ENCODE results near the gene APOLD1.
"Not testable (repeated sequence)": the region's sequence is repeated elsewhere in the genome, so short reads cannot be mapped to it uniquely, and the experiment has no call there.

Gene APOLD1

DNA sequence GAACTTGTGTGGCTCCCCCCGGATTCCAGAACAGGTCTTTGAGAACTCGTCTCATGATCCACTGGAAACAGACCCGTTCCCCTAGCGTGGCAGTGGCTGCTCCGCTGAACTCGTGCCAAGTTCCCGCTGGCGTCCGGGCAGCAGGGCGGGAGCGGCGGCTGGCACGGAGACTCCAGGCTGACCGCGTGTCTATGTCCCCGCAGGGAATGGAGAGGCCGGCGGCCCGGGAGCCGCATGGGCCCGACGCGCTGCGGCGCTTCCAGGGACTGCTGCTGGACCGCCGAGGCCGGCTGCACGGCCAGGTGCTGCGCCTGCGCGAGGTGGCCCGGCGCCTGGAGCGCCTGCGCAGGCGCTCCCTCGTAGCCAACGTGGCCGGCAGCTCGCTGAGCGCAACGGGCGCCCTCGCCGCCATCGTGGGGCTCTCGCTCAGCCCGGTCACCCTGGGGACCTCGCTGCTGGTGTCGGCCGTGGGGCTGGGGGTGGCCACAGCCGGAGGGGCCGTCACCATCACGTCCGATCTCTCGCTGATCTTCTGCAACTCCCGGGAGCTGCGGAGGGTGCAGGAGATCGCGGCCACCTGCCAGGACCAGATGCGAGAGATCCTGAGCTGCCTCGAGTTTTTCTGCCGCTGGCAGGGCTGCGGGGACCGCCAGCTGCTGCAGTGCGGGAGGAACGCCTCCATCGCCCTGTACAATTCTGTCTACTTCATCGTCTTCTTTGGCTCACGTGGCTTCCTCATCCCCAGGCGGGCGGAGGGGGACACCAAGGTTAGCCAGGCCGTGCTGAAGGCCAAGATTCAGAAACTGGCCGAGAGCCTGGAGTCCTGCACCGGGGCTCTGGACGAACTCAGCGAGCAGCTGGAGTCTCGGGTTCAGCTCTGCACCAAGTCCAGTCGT lies 1.5 kb downstream of the APOLD1 start:
- peak; percentile 71 for DNase-seq

DNA sequence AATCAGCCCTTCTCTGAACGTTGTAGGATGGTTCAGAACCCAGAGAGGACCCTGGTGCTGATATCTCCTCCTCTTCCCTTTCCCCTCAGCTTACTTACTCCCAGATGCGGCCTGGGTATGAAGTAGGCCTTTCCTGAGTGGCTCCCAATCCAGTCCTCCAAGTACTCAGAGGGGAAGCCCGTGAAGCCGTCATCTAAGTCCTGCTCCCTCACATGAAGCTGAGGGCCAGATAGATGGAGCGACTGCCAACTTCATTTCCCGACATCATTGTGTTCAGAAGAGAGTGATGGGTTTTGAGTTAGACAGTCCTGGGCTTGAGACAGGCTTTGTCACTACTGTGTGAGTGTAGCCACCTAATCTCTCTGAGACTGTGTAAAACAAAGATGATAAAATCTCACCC lies 2.7 kb downstream of the APOLD1 start:
- DNase-seq: no peak

DNA sequence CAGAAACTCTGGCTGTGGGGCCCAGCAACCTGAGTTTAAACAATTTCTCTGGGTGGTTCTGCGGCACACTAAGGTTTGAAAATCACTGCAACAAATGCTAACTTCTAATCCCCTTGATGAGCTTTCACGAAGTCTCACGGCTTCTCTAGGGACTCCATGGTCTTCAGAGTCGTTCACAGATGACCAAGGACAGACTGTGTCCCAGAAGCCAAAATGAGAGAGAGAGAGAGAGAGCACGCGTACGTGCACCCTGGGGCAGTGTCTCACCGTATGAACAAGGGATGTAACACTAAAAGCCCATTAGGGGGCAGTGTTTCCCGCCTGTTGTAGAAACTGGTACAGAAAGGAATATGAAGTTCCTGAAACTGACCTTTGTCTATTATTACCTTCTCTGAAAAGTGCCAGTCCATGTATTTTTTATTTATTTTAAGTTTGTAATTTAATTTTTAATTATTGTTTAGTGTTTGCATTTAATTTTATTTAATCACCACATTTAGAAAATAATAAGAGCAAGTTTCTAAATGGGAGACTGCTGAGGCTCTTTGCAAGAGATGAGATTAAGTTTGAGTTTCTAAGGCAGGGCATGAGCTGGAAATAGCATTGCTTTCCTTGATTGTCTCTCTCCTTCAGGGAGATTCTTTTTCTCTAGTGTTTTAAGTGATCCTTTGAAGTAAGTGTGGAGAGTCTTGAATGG lies 3.4 kb downstream of the APOLD1 start:
- DNase-seq: peak; percentile 78

DNA sequence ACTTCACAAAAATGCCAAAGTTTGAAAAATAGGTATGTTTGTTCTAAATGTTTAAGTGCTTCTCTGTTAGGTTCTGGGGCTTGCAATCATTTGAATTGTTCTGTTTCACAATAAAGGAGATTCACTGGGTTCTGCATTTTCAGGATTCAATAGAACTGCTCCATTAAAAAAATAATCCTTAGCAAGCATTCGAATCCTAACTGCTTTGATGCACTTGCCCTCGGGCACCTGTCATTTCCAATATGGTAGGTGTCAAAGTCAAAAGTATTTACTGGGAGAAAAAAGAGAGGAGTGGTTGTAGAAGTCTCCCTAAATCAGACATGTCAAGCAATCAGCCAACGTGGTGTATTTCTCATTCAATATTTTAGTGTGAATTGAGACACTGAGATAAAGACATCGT lies 5.5 kb downstream of the APOLD1 start:
- no peak for DNase-seq

DNA sequence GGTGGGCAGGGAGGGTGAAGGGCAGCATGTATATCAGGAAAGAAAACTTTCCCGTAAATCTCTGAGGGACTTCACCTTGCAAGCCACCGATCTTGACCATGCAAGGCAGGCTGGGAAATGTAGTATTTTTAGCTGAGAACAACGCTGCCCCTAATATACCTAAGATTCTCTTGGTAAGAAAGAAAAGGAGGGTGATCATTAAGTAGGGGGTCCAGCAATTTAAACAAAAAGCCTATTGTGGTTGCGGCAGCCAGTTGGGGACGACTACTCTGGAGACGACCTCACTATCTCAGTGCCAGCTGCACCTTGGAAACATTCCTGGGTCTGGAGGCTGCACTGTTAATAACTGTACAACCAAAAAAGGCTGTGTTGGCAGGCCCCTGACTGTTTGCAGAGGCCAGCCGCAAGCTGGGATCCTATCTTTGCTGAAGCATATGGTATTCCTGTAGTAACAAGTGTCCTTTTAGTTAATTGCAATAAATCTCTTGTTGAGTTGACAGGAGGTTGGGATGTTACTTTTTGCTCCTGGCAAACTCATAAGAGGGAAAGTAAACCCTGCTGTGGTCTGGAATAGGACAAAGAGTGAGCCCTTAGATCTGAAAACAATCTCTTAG lies 6.4 kb downstream of the APOLD1 start:
- peak; percentile 63 for DNase-seq

DNA sequence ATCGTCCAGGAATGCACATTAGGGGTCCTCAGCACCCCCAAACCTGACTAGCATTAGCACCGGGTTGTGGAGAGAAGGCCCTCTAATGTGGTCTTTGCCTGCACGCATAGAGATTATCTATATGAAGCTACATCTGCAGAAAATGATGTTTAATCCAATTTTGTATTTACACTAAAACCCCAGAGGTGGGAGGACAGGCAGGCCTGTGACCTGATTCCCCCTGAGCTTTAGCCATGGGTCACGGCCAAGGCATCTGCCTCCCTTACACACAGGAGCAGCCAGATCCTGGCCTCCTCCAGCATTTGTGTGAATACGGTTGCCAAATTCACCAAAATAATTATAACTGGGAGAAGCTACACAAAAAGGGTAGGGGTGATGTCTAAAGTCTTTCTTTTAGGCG lies 7.0 kb downstream of the APOLD1 start:
- no peak for DNase-seq

DNA sequence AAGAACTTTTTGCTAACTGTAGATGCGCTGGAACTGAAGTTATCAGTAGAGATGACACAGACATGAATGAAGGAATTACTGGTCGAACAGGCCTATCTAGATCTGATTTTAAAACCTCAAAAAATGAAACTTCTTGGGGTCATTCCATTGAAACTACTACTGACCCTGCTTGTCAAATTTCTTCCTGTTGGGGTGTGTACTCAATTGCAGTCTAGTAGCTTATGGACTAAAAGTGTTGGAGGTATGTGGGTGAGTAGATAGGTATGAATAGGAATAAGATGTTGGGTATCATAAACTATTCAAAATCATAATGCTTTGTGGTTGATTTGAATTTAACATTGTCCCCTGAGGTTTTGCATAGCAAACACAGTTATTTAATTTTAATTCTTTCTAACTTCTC lies 9.2 kb downstream of the APOLD1 start:
- no peak for DNase-seq

DNA sequence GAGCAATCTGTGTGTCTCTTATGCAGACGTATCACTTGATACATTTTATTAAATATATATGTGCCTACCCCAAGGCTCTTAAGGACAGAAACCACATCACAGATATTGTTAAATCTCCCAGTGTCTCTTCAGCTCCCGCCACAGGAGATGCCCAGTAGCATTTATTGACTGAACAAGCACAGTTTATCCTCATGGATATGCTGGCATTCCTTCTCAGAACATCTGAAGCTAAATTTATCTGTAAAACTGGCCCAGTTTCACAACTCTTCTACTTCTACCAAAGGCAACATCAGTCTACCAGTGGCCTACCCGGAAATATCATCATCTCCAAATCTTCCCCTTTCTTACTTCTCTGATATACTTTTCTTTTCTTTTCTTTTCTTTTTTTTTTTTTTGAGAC lies 10.7 kb downstream of the APOLD1 start:
- DNase-seq: no peak

DNA sequence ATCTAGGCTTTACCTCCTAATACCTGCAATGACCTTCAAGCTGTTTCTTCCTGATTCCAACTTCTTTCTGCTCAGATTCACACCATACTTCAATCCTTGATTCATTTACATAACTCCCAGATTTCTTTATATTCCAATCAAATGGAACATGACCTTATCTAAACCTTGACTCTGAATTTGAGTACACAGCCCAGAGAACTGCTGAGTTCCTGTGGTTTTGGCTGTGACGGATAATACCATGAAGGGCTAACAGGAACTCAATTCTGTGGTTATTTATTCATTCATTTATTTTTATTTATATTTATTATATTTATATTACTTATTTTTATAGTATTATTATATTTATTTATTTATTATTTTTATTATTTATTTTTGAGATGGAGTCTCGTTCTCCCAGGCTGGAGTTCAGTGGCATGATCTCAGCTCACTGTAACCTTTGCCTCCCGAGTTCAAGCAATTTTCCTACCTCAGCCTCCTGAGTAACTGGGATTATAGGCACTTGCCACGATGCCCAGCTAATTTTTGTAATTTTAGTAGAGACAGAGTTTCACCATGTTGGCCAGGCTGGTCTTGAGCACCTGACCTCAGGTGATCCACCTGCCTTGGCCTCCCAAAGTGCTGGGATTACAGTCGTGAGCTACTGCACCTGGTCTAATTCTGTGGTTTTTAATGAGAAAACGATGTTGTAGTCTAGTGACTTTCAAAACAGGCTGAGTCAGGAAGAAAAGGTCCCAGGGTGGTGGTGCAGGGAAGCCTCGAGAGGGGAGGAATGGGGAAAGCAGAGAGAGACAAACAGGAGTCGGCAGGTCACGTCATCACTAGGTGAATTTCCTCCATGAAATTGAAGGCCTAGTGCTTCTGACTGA lies 11.7 kb downstream of the APOLD1 start:
- no peak for DNase-seq

DNA sequence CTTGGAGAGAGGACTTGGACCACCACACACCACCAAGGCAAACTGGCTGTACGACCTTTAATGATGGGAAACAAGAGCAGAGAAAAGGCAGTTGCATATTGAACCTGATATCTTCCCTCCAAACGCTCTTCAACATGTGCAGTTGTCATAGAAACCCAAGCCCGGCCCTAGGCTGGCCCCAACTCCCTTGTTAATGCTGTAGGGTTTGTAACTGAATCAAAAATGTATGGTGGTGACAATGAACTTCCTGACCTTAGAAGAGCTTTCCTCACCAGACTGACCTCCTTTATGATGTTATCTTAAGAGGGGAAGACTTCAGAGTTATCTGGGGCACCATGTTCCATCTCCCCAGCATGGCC lies 12.3 kb downstream of the APOLD1 start:
- DNase-seq: no peak

DNA sequence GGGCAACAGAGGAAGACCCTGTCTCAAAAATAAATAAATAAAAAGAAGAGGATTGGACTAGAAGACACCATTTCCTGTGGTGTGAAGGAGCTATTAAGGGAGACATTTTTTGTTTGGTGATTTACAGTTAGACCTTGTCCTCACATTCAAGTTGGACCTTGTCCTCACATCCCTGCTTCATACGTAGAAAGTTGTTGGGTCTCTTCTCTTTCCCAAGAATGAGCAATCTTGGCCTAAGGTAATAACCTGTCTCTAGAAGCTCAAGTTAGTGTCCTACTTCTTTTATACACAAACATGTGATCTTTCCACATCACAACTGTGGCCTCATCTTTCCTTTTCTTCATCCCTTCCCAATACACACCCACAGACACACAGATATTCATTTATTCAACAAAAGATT lies 13.0 kb downstream of the APOLD1 start:
- DNase-seq: no peak

DNA sequence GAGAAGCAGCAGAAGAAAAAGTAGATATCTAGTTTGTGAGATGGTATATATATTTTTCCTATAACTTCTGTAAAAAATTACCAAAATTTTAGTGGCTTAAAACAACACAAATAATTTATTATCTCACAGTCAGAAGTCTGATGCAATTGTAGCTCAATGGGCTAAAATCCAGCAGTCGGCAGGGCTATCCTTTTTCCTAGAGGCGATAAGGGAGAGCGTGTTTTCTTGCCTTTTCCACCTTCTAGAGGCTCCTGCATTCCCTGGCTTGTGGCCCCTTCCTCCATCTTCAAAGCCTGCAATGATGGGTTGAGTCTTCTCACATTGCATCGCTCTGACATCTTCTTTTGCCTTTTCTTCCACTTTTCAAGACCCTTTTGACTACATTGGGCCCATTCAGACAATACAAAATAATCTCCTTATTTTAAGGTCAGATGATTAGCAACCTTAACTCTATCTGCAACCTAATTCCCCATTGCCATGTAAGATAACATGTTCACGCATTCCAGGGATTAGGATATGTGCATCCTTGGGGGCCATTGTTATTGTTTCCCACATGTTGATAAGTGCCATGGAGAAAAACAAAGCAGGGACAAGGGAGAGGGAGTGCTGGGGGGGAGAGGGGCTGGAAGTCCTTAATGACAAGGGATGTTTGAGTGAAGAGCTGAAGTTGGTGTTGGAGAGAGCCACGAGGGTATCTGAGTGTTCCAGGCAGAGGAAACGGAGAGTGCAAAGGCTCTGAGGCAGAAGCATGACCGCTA lies 13.9 kb downstream of the APOLD1 start:
- DNase-seq: no peak

DNA sequence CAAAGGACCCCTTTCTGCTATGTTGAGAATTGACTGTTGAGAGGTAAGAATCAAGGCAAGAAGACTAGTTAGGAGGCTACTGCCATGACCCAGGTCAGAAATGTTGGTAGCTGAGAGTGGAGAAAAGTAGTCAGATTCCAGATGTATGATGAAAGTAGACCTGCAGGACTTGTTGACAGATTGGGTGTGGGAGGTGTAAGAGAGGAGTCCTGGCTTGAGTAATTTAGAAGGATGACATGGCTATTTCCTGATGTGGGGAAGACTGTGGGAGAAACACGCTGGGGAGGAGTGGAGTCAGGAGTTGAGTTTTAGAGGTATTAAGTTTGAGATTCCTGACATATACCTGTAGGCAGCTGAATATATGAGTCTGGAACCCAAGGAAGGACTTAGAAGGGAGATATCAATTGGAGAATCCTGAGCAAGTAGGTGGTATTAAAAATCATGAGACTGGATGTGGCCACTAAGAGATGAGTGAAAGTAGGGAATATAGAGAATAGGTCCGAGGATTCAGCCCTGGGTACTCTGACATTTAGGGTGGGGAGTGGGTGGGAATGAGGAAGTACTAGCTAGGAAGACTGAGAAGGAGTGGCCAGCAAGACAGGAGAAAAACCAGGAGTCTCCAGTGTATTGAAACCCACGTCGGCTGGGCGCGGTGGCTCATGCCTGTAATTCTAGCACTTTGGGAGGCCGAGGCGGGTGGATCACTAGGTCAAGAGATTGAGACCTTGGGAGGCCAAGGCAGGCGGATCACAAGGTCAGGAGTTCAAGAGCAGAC lies 15.1 kb downstream of the APOLD1 start:
- DNase-seq: peak; percentile 31

DNA sequence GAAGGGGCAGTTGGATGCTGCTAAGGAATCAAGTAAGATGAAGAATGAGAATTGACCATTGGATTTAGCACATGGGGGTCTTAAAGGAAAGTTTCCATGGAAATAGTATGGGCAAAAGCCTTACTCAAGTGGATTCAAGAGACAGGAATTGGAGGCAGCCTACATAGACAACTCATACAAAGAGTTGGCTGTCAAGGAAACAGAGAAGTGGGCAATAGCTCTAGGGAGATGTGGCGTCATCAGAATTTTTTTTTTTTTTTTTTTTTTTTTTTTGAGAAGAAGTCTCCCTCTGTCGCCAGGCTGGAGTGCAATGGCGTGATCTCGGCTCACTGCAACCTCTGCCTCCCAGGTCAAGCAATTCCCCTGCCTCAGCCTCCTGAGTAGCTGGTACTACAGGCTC lies 16.2 kb downstream of the APOLD1 start:
- DNase-seq: not testable (repeated sequence)

DNA sequence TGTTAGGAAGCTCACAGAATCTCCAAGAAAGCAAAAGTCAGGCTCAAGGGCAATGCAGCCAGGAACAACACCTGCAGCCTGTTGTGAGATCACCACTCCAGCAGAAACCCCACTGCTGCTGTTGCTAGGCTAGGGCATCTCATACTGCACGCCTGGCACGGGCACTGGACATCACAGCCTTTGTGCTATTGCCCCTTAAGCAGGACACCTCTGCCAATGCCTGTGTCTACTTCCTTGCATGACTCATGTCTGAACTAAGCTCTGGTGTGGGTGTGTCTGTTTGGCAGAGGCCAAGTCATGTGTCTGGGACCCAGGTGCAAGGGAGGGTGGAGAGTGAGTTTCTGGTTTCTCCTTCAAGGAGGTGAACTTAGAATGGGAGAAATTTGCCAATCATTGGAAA lies 17.7 kb downstream of the APOLD1 start:
- DNase-seq: peak; percentile 82

DNA sequence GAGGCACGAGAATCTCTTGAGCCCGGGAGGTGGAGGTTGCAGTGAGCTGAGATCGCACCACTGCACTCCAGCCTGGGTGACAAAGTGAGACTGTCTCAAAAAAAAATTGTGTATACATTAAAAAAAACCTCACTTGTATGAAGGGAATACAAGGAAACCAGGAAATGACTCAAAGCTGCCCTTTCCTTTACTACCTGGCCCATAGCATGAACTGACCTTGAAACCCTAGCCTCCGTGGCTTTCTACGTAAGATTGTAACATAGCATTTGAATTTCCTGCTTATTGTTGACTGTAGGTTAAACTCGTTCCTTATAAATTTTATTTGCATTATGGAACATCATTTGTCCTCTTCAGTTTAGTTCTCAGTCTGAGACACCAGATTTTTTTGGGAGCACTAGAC lies 18.6 kb downstream of the APOLD1 start:
- no peak for DNase-seq

DNA sequence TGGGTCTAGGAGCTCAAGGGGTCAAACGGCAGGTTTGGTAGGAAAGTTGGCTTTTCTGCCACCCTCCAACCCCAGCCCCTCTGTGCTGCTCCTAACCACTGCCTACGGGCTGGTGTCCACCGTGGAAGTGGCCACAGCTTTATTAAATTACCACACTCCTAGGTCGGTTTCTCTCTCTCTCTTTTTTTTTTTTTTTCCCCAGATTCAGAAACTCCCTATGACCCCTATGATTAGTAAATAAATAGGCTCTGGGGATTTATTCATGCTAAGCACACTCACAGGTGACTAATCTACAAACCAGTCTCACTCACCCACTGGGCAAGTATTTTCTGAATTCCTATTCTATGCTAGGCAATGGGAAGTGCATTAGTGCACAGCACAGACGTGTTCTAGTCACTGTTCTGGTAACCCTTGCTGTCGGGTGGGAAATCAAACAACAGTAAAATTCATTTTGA lies 19.0 kb downstream of the APOLD1 start:
- DNase-seq: peak; percentile 89

DNA sequence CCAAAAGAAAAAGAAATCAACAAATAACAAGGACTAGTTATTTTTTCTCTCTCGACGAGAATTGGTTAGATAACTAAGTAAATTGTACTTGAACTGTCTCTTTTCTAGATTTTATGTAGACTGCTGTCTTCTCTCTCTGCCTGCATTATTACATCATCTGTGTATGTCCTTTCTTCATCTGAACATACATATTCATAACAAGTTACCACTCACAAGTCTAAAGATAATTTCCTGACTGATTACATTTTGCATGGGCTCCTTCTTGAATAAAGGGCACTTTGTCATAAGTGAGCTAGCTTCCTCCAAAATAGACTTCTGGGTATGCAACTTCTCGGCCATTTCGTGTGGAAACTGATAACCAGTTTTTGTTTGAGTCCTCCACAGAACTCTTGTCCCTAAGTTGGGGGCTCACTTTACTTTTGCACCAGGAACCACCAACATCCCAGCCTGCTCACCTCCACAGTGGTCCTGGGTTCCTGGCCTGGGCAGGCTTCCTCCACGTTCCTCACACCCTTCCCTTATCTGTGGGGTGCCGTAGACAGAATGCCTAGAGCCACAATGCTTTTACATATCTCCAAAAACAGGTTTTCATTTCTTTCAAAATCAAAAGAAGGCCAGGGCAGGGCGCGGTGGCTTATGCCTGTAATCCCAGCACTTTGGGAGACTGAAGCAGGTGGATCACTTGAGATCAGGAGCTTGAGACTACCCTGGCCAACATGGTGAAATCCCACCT lies 21.5 kb downstream of the APOLD1 start:
- DNase-seq: no peak

DNA sequence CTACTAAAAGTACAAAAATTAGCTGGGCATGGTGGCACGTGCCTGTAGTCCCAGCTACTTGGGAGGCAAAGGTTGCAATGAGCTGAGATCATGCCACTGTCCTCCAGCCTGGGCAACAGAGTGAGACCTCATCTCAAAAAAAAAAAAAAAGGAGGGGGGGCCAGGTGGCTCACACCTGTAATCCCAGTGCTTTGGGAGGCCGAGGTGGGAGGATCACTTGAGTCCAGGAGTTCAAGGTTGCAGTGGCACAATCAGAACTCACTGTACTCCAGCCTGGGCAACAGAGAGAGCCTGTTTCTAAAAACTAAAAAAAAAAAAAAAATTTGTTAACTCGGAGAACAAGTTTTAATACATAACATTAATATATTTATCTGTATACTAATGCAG lies 22.1 kb downstream of the APOLD1 start:
- not testable (repeated sequence) for DNase-seq

DNA sequence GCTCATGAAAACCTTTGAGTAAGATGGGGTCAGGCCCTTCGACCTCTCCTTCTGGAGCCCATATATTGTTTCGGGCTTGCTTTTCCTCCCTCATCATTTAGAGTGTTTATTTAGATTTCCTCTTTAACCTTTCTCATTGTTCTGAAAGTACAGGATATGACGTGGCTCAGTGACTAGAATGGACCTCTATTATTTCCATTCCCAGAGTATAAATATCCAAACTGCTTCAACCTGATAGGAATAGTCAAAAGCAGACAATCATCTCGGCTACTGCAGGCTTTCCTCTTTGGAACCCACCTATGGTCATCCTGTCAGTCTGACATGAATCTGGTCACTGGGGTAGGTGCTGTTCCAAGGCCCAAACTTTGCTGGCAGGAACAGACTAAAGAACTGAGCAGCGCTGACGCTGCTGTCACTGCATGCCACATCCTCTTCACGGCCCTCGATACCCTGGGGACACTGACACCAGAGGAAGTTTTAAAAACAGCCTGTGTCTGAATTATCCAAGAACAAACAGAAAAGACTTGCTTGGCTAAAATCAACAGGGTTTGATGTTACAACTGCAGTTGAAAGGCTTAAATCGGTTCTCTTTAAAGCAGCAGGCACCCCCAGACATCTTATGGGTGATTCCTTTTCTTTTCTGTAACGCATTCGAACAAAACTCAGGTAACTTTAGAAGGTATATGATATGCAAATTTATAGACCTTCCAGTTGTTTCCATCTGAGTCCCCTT lies 22.7 kb downstream of the APOLD1 start:
- DNase-seq: no peak

Data from kidney glomerular epithelial cell (primary cell).